HG02981 (cell line): ENCODE data around the gene PHPT1.
A peak's percentile ranks its signal among the peaks of the same experiment; 100 is the strongest.
"Not testable (repeated sequence)": the region's sequence is repeated elsewhere in the genome, so short reads cannot be mapped to it uniquely, and the experiment has no call there.

Experiments
- ATAC-seq: cut with Tn5 transposase; IDR thresholded peaks from one replicate; pipeline ENCODE4 v1.9.1; 2021; ENCODE audit warnings: mild to moderate bottlenecking, moderate library complexity; ENCODE audit not compliant: unreplicated experiment

The PHPT1 gene

DNA sequence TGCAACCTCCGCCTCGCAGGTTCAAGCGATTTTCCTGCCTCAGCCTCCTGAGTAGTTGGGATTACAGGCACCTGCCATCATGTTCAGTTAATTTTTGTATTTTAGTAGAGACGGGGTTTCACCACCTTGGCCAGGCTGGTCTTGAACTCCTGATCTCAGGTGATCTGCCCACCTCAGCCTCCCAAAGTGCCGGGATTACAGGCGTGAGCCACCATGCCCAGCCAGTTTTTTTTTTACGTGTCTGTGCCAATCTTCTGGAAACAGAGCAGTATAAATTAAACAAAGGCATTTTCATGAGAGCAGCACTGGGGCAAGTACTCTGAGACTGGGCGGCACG, 33.7 kb downstream of the PHPT1 start:
- not testable (repeated sequence) for ATAC-seq

DNA sequence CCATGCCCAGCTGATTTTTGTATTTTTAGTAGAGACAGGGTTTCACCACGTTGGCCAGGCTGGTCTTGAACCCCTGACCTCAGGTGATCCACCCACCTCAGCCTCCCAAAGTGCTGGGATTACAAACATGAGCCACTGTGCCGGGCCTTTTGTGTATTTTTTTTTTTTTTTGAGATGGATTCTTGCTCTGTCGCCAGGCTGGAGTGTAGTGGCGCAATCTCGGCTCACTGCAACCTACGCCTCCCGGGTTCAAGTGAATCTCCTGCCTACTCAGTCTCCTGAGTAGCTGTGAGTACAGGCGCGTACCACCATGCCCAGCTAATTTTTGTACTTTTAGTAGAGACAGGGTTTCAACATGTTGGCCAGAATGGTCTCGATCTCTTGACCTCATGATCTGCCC, 34.5 kb downstream of the PHPT1 start:
- ATAC-seq: not testable (repeated sequence)

DNA sequence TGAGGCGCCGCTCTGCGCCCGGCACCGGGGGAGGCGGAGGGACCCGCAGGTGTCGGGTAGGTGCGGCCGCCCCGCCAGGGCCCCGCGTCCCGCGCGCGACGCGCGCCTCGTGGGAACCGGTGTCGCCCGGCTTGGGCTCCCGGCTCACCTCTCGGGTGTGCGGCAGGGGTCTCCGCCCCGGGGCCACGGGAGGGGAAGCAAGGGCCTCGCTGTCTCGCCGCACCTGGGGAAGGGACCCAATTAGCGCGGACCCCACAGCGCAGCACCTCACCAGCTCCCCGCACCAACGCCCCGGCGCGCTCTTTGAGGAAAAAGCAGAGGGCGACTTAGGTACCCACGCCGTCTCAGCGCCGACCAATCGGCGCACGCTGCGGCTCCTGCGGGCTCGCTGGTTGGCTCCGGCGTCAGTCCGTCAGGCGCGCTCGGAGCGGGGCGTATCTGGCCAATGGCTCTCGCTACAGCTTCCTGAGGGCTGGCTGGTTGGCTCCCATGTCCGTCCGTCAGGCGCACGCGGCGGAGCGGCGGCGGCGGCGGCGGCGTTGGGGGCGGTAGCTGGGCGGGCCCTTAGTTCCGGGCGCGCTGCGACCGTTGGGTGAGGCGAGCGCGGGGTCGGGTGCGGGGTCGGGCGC, 36.9 kb downstream of the PHPT1 start, which contains the start of gene TRAF2:
TRAF2 (plus strand) TSS at position 567 of the 629 bp plus-strand sequence. CDS start 12,225 bp downstream, outside the sequence.
- peak; percentile 80 for ATAC-seq

GRCh38 chr9:136886610-136887597, 37.7 kb downstream of the PHPT1 start:
- no peak for ATAC-seq

DNA sequence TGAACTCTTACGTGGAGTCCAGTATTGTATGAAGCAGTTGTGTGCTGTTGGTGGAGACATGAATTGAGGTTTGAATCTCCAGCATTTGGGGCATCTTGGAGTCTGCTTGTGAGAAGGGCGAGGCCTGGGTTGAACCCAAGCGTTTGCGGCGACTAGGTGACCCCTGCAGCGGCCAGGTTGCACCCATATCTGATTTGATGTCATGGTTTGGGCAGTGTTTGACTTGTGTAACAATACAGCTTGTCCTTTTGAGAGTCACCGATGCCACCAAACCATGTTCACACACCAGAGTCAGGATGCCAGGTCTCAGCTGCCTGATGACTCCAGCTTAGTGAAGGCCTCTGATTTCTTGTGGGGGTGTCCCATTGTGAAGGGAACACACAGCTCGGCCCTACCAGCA, 39.2 kb downstream of the PHPT1 start:
- ATAC-seq: no peak

GRCh38 chr9:136889858-136890257, 40.6 kb downstream of the PHPT1 start:
- no peak for ATAC-seq

DNA sequence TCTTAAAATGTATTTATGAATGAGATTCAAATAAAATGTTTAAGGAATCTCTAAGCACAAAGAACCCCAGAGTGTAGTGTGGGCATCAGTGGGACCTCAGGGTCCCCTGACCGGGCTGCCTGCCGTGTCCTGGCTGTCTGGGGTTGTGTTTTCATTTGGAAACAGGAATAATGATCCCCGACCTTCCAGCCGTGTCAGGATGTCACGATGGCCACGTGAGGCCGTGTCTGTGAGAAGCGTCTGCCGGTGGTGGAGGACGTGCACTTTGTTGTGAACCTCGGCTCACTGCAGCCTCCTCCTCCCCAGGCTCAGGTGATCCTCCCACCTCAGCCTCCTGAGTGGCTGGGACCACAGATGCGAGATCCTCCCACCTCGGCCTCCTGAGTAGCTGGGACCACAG, 41.5 kb downstream of the PHPT1 start:
- ATAC-seq: no peak

DNA sequence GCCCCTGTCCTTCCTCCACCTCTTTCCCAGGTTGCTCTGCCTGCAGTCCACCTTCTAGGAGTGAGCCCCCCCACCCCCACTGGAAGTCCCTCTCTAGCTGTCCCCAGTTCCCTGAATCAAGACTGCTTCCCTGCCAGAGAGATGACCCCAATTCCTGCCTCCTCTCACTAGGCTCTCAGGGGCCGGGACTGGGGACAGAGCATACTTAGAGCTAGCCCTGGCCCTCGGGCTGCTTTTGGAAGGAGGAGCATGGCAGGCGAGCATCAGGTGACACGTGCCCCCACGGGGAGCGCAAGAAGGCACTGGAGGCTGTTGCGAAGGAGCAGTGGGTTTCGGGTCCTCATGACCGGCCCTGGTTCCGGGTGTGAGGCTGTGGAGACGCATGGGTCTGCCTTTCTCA, 46.8 kb downstream of the PHPT1 start:
- no peak for ATAC-seq

DNA sequence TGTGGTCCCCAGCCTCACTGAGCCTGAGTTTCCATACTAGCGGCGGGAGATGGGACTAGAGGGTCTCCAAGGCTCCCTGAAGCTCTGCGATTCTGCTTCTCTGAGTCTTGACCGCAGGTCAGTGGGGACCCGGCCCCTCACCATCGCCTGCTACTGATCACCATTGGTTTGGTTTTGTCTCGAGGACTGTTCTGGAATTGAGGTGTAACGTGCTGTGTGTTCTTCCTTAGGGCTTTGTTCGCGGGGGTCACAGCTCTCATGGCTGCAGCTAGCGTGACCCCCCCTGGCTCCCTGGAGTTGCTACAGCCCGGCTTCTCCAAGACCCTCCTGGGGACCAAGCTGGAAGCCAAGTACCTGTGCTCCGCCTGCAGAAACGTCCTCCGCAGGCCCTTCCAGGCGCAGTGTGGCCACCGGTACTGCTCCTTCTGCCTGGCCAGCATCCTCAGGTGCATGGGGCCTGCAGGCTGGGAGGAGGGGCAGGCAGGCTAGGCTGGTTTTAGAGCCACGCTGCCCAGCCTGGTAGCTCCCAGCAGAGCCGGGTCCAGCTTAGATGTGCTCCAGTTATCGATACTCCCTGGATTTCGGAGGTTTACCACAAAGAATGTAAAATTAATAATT, 49.4 kb downstream of the PHPT1 start:
- no peak for ATAC-seq

- no peak for ATAC-seq
Observed at GRCh38 chr9:136899196-136899595, 50.0 kb downstream of the PHPT1 start.

DNA sequence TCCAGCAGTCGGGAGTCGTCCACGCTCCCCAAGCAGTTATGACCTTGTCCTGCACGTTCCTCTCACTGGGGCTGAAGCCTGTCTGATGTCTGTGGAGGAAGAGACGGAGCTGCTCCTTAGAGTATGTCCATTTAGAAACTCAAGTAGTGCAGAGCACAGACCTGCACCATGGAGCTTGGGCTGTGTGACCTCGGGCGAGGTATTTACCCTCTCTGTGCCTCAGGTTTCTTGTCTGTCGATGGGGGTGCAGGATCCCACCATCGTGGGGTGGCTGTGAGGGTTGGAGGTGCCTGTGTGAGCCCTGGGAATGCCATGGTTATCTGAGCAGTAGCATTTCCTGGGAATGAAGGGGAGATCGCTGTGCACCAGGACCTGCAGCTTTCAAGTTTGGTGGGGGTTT, 51.3 kb downstream of the PHPT1 start:
- no peak for ATAC-seq
